ENCODE data around the gene HCRTR1.
A peak's percentile ranks its signal among the peaks of the same experiment; 100 is the strongest.

HCRTR1 gene

DNA sequence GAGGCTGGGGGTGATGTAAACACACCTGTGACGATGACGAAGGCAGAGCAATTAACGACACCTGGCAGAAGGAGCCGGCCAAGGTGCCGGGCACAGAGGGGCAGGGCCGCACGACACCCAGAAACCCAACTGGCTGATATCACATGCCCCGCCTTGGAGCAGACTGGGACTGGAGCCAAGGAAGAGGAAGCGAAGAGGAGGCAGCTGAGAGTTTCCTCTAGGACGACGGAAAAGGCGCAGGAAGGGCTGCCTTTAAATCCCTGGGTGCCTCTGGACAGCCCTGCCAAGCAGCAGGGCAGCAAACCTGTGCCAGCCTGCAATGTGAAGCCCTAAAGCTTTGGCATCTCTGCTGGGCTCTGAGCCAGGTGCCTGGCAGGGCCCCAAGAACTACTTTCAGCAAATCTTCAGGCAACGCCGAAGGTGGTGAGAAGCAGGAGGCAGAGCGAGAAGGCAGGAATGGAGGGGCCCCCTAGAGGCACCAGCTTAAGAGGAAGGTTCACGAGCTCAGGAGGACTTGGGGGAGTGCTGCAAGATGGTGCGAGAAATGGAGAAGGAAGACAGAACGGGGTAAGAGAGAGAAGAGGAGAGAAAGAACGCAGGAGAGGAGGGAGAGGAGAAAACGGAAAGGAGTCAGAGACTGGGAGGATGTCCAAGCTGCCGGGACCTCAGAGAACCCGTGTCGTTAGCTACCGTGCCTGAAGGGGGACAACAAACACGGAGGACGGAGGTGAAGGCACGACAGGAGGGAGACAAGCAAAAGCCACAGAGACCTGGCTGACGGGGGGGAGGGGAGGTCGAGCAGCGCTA is 52.5 kb downstream of the HCRTR1 start:
- peak; percentile 98 for DNase-seq

- peak; percentile 50 for DNase-seq
Measured at GRCh38 chr1:31670593-31670964, 53.1 kb downstream of the HCRTR1 start.

DNA sequence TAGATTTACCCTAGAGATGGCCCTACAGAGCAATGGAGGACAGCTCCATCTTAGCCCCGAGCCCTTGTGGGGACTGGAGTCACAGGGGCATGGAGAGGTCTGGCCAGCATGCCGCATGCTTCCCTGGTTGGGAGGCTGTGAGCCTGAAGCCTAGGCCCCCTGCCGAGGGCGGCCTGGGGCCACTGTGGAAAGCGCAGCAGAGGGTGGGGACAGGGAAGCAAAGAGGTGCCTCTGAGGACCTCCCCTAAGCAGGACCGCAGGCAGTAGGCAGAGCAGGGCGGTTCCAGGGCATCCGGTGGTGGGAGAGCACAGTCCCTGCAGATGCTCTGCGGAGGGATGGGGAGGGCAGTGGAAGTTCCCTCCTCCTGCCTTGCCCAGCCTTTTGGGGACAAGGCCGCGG is 53.7 kb downstream of the HCRTR1 start:
- no peak for DNase-seq

DNA sequence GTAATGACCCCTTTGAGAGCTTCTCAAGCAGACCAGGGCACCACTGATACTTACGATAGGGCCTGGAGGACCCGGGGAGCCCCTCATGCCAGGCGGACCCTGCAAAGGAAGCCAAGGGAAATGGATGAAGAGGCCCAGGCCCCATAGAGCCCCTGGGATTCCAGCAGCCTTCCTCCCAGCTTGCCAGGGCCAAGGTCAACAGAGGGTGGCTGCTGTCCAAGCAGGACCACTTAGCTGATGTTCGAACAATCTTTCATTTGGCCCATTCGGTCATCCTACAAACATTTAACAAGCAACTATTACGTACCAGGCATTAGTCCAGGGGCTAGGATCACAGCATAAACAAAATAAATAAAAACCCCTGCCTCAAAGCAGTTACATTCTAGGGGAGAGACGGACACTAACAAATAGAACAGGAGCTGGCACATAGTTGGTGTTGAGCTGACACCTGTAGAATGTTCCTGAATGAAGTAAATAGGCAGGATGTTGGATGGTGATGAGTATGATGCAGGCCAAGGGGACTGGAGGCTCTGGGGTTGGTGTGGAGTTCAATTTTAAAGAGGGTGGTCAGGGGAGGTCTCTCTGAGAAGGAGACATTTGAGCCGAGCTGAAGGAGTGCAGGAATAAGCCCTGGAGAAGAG is 54.2 kb downstream of the HCRTR1 start:
- DNase-seq, result no peak

- DNase-seq, result no peak
Measured at GRCh38 chr1:31672986-31673385, 55.5 kb downstream of the HCRTR1 start.

GRCh38 chr1:31673433-31673832 is 55.9 kb downstream of the HCRTR1 start:
- no peak for DNase-seq

- DNase-seq, result no peak
Measured at GRCh38 chr1:31674626-31675025, 57.1 kb downstream of the HCRTR1 start.

DNA sequence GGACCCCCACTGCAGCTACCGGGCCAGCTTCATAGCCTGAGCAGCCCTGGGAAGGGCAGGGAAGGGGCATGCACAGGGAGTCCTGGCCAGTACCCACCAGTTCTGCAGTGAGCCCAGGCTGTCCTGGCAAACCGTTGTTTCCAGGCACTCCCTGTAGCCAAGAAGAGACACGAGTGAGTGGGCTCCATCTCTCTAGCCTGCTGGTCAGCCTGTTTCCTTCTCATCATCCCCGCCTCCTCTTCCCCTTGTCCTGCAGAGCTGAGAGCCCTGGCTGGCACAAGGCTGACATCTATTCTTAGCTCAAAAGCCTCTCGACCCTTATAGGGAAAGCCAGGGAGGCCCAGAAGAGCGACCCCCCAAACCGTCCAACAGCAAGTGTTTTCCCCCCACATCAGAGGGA is 57.7 kb downstream of the HCRTR1 start:
- DNase-seq, result no peak

- no peak for DNase-seq
Measured at GRCh38 chr1:31675756-31676155, 58.3 kb downstream of the HCRTR1 start.
